H1 (cell line): Measurements from ENCODE around the gene DNAAF3. TPM values are rescaled to one million over a fixed set of nuclear protein-coding genes. Genes with fewer than 3 reads are reported as not detected.

Experiments used
- CTCF ChIA-PET: fragments of 300-600 bp; sonication (Branson Sonifier 250); formaldehyde crosslinking; loops from one replicate; lab custom pipeline; 2021; ENCODE audit not compliant: partially characterized antibody; lab: Charles Lee
- POLR2A ChIA-PET: fragments of 300-600 bp; sonication (Branson Sonifier 250); formaldehyde crosslinking; loops from one replicate; lab custom pipeline; 2021; ENCODE audit warnings: inconsistent platforms; ENCODE audit not compliant: partially characterized antibody; lab: Charles Lee
- DNase-seq, 2 experiments: peaks; one replicate each; pipeline versions ENCODE4 v3.0.0 to v3.0.0-alpha.2; 2010 to 2022; ENCODE audit warnings: low spot score in 2 of 2, low read depth in 1 of 2, mixed read lengths in 1 of 2
- FAIRE-seq: peaks from 2 replicates; lab custom pipeline; 2011; peaks lifted over from hg19 to GRCh38; lab: Jason Lieb, UNC
- H2AFZ ChIP-seq: 2 replicates; pipeline ENCODE4 v1.8.1; 2012; ENCODE audit warnings: low read length, inconsistent platforms
- H2AK5ac ChIP-seq: 2 replicates; pipeline ENCODE4 v1.6.1; 2013; ENCODE audit warnings: low read depth, low read length
- H2BK120ac ChIP-seq: replicated peaks from 2 replicates; pipeline ENCODE3; 2013; ENCODE audit warnings: low read depth, low read length, inconsistent platforms
- H2BK12ac ChIP-seq: 2 replicates; pipeline ENCODE4 v1.6.1; 2013; ENCODE audit warnings: low read depth, low read length
- H2BK15ac ChIP-seq: 2 replicates; pipeline ENCODE4 v1.6.1; 2013; ENCODE audit warnings: low read length
- H2BK20ac ChIP-seq: 2 replicates; pipeline ENCODE4 v1.6.1; 2013; ENCODE audit warnings: low read length
- H2BK5ac ChIP-seq: 2 replicates; pipeline ENCODE4 v1.6.1; 2013; ENCODE audit warnings: low read depth, low read length
- H3K14ac ChIP-seq: 2 replicates; pipeline ENCODE4 v1.6.1; 2013; ENCODE audit warnings: inconsistent platforms; ENCODE audit not compliant: insufficient read length
- H3K18ac ChIP-seq: 2 replicates; pipeline ENCODE4 v1.6.1; 2013; ENCODE audit warnings: low read length; ENCODE audit errors: extremely low read depth
- H3K23ac ChIP-seq: 2 replicates; pipeline ENCODE4 v1.6.1; 2013; ENCODE audit warnings: inconsistent platforms; ENCODE audit not compliant: insufficient read length
- H3K23me2 ChIP-seq: 2 replicates; pipeline ENCODE4 v1.6.1; 2013; ENCODE audit warnings: low read depth, low read length
- H3K27ac ChIP-seq: 2 replicates; pipeline ENCODE4 v1.6.1; 2011; ENCODE audit warnings: low read depth, low read length, inconsistent platforms
- H3K27me3 ChIP-seq, 4 experiments: replicated peaks in 1 of 4; 1 replicate in 1 of 4; 2 replicates in 3 of 4; pipeline versions ENCODE4 v1.6.1 to v1.8.1; 2011 to 2013; ENCODE audit warnings: low read length in 3 of 4, mild to moderate bottlenecking in 3 of 4, inconsistent platforms in 2 of 4, mixed read lengths in 2 of 4, moderate library complexity in 1 of 4; ENCODE audit not compliant: control insufficient read depth in 3 of 4, insufficient read depth in 3 of 4; ENCODE audit errors: extremely low read depth in 1 of 4
- H3K36me3 ChIP-seq, 4 experiments: 2 replicates each; pipeline versions ENCODE4 v1.6.1 to v1.8.1; 2011 to 2013; ENCODE audit warnings: mild to moderate bottlenecking in 4 of 4, low read length in 3 of 4, moderate library complexity in 2 of 4, control low read depth in 1 of 4, inconsistent platforms in 1 of 4; ENCODE audit not compliant: insufficient read depth in 4 of 4, control insufficient read depth in 2 of 4
- H3K4ac ChIP-seq: replicated peaks from 2 replicates; pipeline ENCODE3; 2013; ENCODE audit warnings: low read length, low read depth, mixed read lengths, inconsistent platforms; ENCODE audit not compliant: insufficient read length
- H3K4me1 ChIP-seq, 4 experiments: replicated peaks in 1 of 4; 1 replicate in 1 of 4; 2 replicates in 3 of 4; pipeline versions ENCODE4 v1.6.1 to v1.8.1; 2011 to 2013; ENCODE audit warnings: low read length in 3 of 4, inconsistent platforms in 2 of 4, mixed read lengths in 1 of 4; ENCODE audit not compliant: insufficient read depth in 4 of 4, control insufficient read depth in 3 of 4
- H3K4me2 ChIP-seq, 2 experiments: 2 replicates each; pipeline versions ENCODE4 v1.6.1 to v1.8.1; 2011 to 2013; ENCODE audit warnings: low read depth in 2 of 2, low read length in 2 of 2, control low read depth in 1 of 2, inconsistent platforms in 1 of 2, mild to moderate bottlenecking in 1 of 2; ENCODE audit not compliant: insufficient read depth in 1 of 2
- H3K4me3 ChIP-seq, 4 experiments: fragments of 200-600, 300-600 bp in 1 of 4; sonication (generic), shearing (Covaris generic), sonication (Bioruptor Twin) in 1 of 4; 2 replicates each; pipeline versions ENCODE4 v1.5.1 to v1.8.1; 2011 to 2016; ENCODE audit warnings: low read length in 4 of 4, low read depth in 3 of 4, control low read depth in 2 of 4, inconsistent platforms in 2 of 4, mild to moderate bottlenecking in 2 of 4, mixed read lengths in 1 of 4, moderate library complexity in 1 of 4; ENCODE audit not compliant: insufficient read depth in 2 of 4; ENCODE audit errors: extremely low read depth in 1 of 4
- H3K56ac ChIP-seq: replicated peaks from 2 replicates; pipeline ENCODE3; 2013; ENCODE audit warnings: low read depth, mild to moderate bottlenecking, mixed read lengths, low read length, inconsistent platforms; ENCODE audit not compliant: insufficient read length
- H3K79me1 ChIP-seq: 2 replicates; pipeline ENCODE4 v1.6.1; 2013; ENCODE audit warnings: low read depth, low read length, control low read depth
- H3K79me2 ChIP-seq, 2 experiments: 2 replicates each; pipeline versions ENCODE4 v1.6.1 to v1.8.1; 2012 to 2013; ENCODE audit warnings: low read length in 2 of 2, mild to moderate bottlenecking in 2 of 2, inconsistent platforms in 1 of 2; ENCODE audit not compliant: insufficient read depth in 2 of 2, control insufficient read depth in 1 of 2
- H3K9ac ChIP-seq, 4 experiments: replicated peaks in 1 of 4; 1 replicate in 1 of 4; 2 replicates in 3 of 4; pipeline versions ENCODE4 v1.6.1 to v1.8.1; 2011 to 2013; ENCODE audit warnings: low read depth in 3 of 4, low read length in 3 of 4, control low read depth in 2 of 4, mild to moderate bottlenecking in 2 of 4, moderate library complexity in 2 of 4, inconsistent platforms in 1 of 4; ENCODE audit errors: extremely low read depth in 1 of 4
- H3K9me3 ChIP-seq, 2 experiments: 2 replicates each; pipeline versions ENCODE4 v1.6.1 to v1.8.1; 2012 to 2013; ENCODE audit warnings: mild to moderate bottlenecking in 2 of 2, moderate library complexity in 2 of 2, control low read depth in 1 of 2, inconsistent platforms in 1 of 2, low read depth in 1 of 2, low read length in 1 of 2, mixed read lengths in 1 of 2; ENCODE audit not compliant: insufficient read depth in 2 of 2
- H4K20me1 ChIP-seq, 2 experiments: replicated peaks in 1 of 2; 2 replicates each; pipeline versions ENCODE3 to v1.8.1; 2011 to 2013; ENCODE audit warnings: inconsistent platforms in 2 of 2, low read length in 2 of 2, mild to moderate bottlenecking in 1 of 2; ENCODE audit not compliant: insufficient read depth in 2 of 2, control insufficient read depth in 1 of 2
- H4K5ac ChIP-seq: 2 replicates; pipeline ENCODE4 v1.6.1; 2013; ENCODE audit warnings: low read length, low read depth, mixed read lengths, inconsistent platforms; ENCODE audit not compliant: insufficient read length
- H4K8ac ChIP-seq: 2 replicates; pipeline ENCODE4 v1.8.0; 2013; ENCODE audit warnings: mild to moderate bottlenecking, moderate library complexity, low read length, inconsistent platforms; ENCODE audit not compliant: insufficient read depth; ENCODE audit errors: extremely low read depth
- H4K91ac ChIP-seq: replicated peaks from 2 replicates; pipeline ENCODE3; 2013; ENCODE audit warnings: low read length, mixed read lengths, inconsistent platforms; ENCODE audit not compliant: insufficient read length
- MAX ChIP-seq: IDR thresholded peaks from 2 replicates; pipeline ENCODE4 v1.6.1; 2012; ENCODE audit warnings: inconsistent platforms
- TCF12 ChIP-seq: IDR thresholded peaks from 2 replicates; pipeline ENCODE4 v1.6.1; 2011; ENCODE audit warnings: low read depth, mild to moderate bottlenecking, low read length
- WGBS, 2 experiments: shearing (Covaris generic) in 1 of 2; methylation state at CpG; one replicate each; pipeline versions ENCODE4 v1.1.6 to v1.1.7; 2013 to 2015; ENCODE audit warnings: low lambda C conversion rate in 2 of 2, mixed read lengths in 2 of 2, inconsistent platforms in 1 of 2, low coverage in 1 of 2, missing lambda C conversion rate in 1 of 2; ENCODE audit not compliant: insufficient replicate concordance in 2 of 2, insufficient coverage in 1 of 2, insufficient read length in 1 of 2; ENCODE audit errors: extremely low coverage in 1 of 2, missing lambda C conversion rate in 1 of 2; 5-methylcytosine and 5-hydroxymethylcytosine counted together
- polyA plus RNA-seq, 7 experiments: library from polyadenylated mRNA; depleted of rRNA in 3 of 7; stranded (reverse) in 5 of 7; unstranded in 2 of 7; fragments of >200 nt in 5 of 7; fragments of 200-250 nt in 2 of 7; gene quantifications; 1 replicate in 5 of 7; 2 replicates in 1 of 7; 4 replicates in 1 of 7; pipeline versions ENCODE4 v1.2.1 to v1.2.3, GENCODE V29; 2011 to 2013; ENCODE audit warnings: missing spikeins in 2 of 7, mixed read lengths in 2 of 7
- total RNA-seq: library from RNA; stranded (reverse); fragmentation: NEBNext Ultra II Directional; extraction: Animal tissue kit (Norgen Biotek cat#: 25700); gene quantifications from 2 replicates; pipeline ENCODE4 v1.2.1, GENCODE V29; 2021

Gene DNAAF3
- total and polyA plus RNA-seq, 2 of the 8 experiments (the other 6 are each of a cell fraction or from before 2014, with no cell fraction given): 5.4 to 8.0 TPM

- Histone ChIP-seq H3K9ac (no peak overlapping the region), H3K4me3 (no peak overlapping the region), H2BK20ac (no peak overlapping the region), H3K23me2 (no peaks in the 10 kb centered on the region; the same call in 1 of the 2 replicates), H4K8ac (no peak overlapping the region), H2BK15ac (no peak overlapping the region; the same call in 1 of the 2 replicates), H2AFZ (no peak overlapping the region), H3K56ac (no peak overlapping the region), H3K14ac (no peak overlapping the region), H3K36me3 (no peaks in the 10 kb centered on the region), H2BK120ac (no peak overlapping the region), H3K4me1 (peaks cover 0 to 3% (median under 1%) of the 10 kb centered on the region in 4 experiments; a peak in 2 of 7 replicates), H2AK5ac (no peak overlapping the region), H4K20me1 (no peaks in the 10 kb centered on the region), H2BK12ac (no peak overlapping the region), H3K18ac (no peak overlapping the region), H4K5ac (no peak overlapping the region), H2BK5ac (no peak overlapping the region), H3K79me2 (no peaks in the 10 kb centered on the region), H3K9me3 (peaks cover 15% of the 10 kb centered on the region in 2 experiments; a peak in 3 of 4 replicates), H3K27me3 (no peaks in the 10 kb centered on the region; a peak in 1 of 7 replicates), H4K91ac (no peak overlapping the region), H3K23ac (no peak overlapping the region), H3K4me2 (no peak overlapping the region), H3K4ac (no peak overlapping the region), H3K79me1 (no peaks in the 10 kb centered on the region), H3K27ac (no peak overlapping the region)
- DNase-seq (no peak), FAIRE-seq (no peak)
- TF ChIP-seq MAX: 0 out of 2 replicates have a peak, but pooled peaks have one; percentile 20
- no peak for TF ChIP-seq TCF12
- ChIA-PET POLR2A (no interaction called here), CTCF (interaction anchor here (0.6 to 1.8 kb wide), 4 partner anchors 12 to 257 kb away, joined by 3 to 5 read pairs (median 4); no protein-coding TSS in a partner anchor)
- 80% methylated on average over 17 of the region's 17 CpGs; no CpG with 5 or more reads in 1 of the 2 experiments for WGBS, 2 experiments
Observed at GRCh38 chr19:55209693-55210472, 43.5 kb upstream of the DNAAF3 start.
